Mesendoderm (in vitro differentiated cells): ENCODE data around the gene TAF6L.

Experiments
- DNase-seq: peaks from one replicate; pipeline ENCODE4 v3.0.0; 2013
- H2AK5ac ChIP-seq: 2 replicates; pipeline ENCODE4 v1.6.1; 2013; ENCODE audit warnings: low read length, inconsistent platforms
- H2BK120ac ChIP-seq: 2 replicates; pipeline ENCODE4 v1.6.1; 2013; ENCODE audit warnings: low read depth, mild to moderate bottlenecking, low read length, moderate library complexity, mixed read lengths
- H2BK15ac ChIP-seq: replicated peaks from 2 replicates; pipeline ENCODE4 v1.6.1; 2013; ENCODE audit warnings: low read depth, mild to moderate bottlenecking, moderate library complexity
- H2BK5ac ChIP-seq: 2 replicates; pipeline ENCODE4 v1.6.1; 2013; ENCODE audit warnings: low read length, inconsistent platforms
- H3K18ac ChIP-seq: 2 replicates; pipeline ENCODE4 v1.6.1; 2013; ENCODE audit warnings: mild to moderate bottlenecking, low read length, mixed read lengths
- H3K23ac ChIP-seq: one replicate; pipeline ENCODE4 v1.6.1; 2013; ENCODE audit warnings: low read length
- H3K27ac ChIP-seq: 2 replicates; pipeline ENCODE4 v1.5.1; 2013; ENCODE audit warnings: low read depth, mild to moderate bottlenecking, inconsistent platforms, low read length, moderate library complexity
- H3K27me3 ChIP-seq: 2 replicates; pipeline ENCODE4 v1.6.1; 2013; ENCODE audit warnings: low read length, control low read depth, mild to moderate bottlenecking, inconsistent platforms; ENCODE audit not compliant: insufficient read depth, poor library complexity
- H3K36me3 ChIP-seq: 2 replicates; pipeline ENCODE4 v1.6.1; 2013; ENCODE audit warnings: low read length, inconsistent platforms; ENCODE audit not compliant: control insufficient read depth, insufficient read depth
- H3K4ac ChIP-seq: one replicate; pipeline ENCODE4 v1.6.1; 2013; ENCODE audit warnings: low read depth, mild to moderate bottlenecking, low read length, moderate library complexity
- H3K4me1 ChIP-seq: 2 replicates; pipeline ENCODE4 v1.6.1; 2013; ENCODE audit warnings: low read depth, low read length, inconsistent platforms; ENCODE audit not compliant: control insufficient read depth
- H3K4me2 ChIP-seq: 2 replicates; pipeline ENCODE4 v1.6.1; 2013; ENCODE audit warnings: low read length
- H3K4me3 ChIP-seq: 2 replicates; pipeline ENCODE4 v1.5.1; 2013; ENCODE audit warnings: mild to moderate bottlenecking, low read length
- H3K56ac ChIP-seq: one replicate; pipeline ENCODE4 v1.6.1; 2013; ENCODE audit warnings: low read length
- H3K79me1 ChIP-seq: 2 replicates; pipeline ENCODE4 v1.6.1; 2013; ENCODE audit warnings: low read length, inconsistent platforms
- H3K79me2 ChIP-seq: 2 replicates; pipeline ENCODE4 v1.6.1; 2013; ENCODE audit warnings: mild to moderate bottlenecking, low read length; ENCODE audit not compliant: control insufficient read depth, insufficient read depth
- H3K9ac ChIP-seq: 2 replicates; pipeline ENCODE4 v1.6.1; 2013; ENCODE audit warnings: low read length, inconsistent platforms
- H4K5ac ChIP-seq: one replicate; pipeline ENCODE4 v1.6.1; 2013; ENCODE audit warnings: low read length
- H4K8ac ChIP-seq: one replicate; pipeline ENCODE4 v1.6.1; 2013; ENCODE audit warnings: low read depth, mild to moderate bottlenecking, control low read depth, low read length, moderate library complexity
- WGBS: extraction: QIAGEN DNeasy Blood & Tissue Kit; methylation state at CpG from one replicate; pipeline ENCODE4 v1.1.7; 2013; ENCODE audit warnings: low lambda C conversion rate, missing lambda C conversion rate; ENCODE audit not compliant: insufficient coverage; ENCODE audit errors: extremely low coverage; 5-methylcytosine and 5-hydroxymethylcytosine counted together

Gene TAF6L

DNA sequence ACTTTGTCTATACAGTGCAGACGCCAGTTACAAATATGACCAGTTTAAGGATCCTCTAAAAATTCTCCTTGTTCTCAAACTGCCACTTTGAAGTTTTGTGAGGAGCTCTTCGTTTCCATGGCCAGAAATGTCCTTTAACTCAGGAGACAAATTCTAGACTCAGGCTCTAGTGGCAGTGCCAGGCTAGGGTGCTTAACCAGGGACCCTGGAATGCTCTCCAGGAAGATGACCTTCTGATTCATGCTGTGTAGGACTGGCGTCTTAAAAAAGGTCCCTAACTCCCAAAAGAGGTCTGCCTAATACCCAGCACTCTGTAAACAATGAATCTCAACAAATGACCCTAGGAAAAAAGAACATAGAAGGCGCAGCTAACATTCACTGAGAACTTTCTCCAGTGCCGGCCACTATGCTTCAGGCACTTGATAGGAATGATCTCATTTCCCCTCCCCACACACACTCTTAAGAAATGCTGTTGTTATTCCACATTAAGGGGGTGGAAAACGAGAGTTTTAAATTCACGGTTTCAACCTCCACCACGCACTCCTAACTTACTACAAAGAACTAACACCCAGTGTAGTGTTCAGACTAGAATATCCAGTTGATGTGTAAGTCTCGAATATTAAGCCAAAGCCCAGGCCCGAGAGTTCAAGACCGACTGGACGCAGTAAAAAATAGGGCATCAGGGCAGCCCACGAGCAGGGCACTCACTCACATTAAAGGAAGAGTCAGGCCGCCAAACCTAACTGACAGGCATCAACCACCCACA lies 33.3 kb downstream of the TAF6L start:
- peak overlapping the region; percentile 48 for H3K4me2 ChIP-seq
- H3K27ac ChIP-seq, result peak overlapping the region; percentile 31
- no peaks in the 10 kb centered on the region for H3K27me3 ChIP-seq
- no peak overlapping the region for H4K5ac ChIP-seq
- H3K79me2 ChIP-seq, result peaks cover 18% of the 10 kb centered on the region
- DNase-seq, result peak; percentile 41
- peaks cover 12% of the 10 kb centered on the region for H3K79me1 ChIP-seq
- H3K9ac ChIP-seq, result peak overlapping the region; percentile 90
- no peak overlapping the region for H2BK120ac ChIP-seq
- H3K4ac ChIP-seq, result no peak overlapping the region
- H2AK5ac ChIP-seq, result no peak overlapping the region
- H3K23ac ChIP-seq, result no peak overlapping the region
- H3K4me1 ChIP-seq, result peaks cover 9% of the 10 kb centered on the region
- H3K36me3 ChIP-seq, result peaks cover 15% of the 10 kb centered on the region
- WGBS, result no CpG with 5 or more reads among the region's 14 CpGs
- no peak overlapping the region for H2BK15ac ChIP-seq
- H3K18ac ChIP-seq, result no peak overlapping the region
- peak overlapping the region; percentile 83 for H3K56ac ChIP-seq
- H3K4me3 ChIP-seq, result peak overlapping the region; percentile 83
- H2BK5ac ChIP-seq, result no peak overlapping the region
- no peak overlapping the region for H4K8ac ChIP-seq

GRCh38 chr11:62805076-62805892 lies 34.1 kb downstream of the TAF6L start, which contains the start of gene NXF1:
NXF1 (minus strand) TSS chr11:62805440; CDS start chr11:62805356, 84 bp downstream.
- Histone ChIP-seq H2BK5ac (no peak within 1 kb of the TSS), H3K4ac (no peak within 1 kb of the TSS), H3K36me3 (peaks cover 9% of the 10 kb centered on the region), H4K8ac (no peak within 1 kb of the TSS), H3K27me3 (no peaks in the 10 kb centered on the region), H3K18ac (no peak within 1 kb of the TSS), H2AK5ac (no peak within 1 kb of the TSS), H2BK15ac (no peak within 1 kb of the TSS), H3K79me2 (peaks cover 18% of the 10 kb centered on the region), H3K56ac (peak within 1 kb of the TSS; percentile 94), H3K23ac (no peak within 1 kb of the TSS), H3K4me1 (peaks cover 9% of the 10 kb centered on the region), H2BK120ac (no peak within 1 kb of the TSS), H3K27ac (peak within 1 kb of the TSS; percentile 88), H3K4me3 (peak within 1 kb of the TSS; percentile 83), H4K5ac (no peak within 1 kb of the TSS), H3K9ac (peak within 1 kb of the TSS; percentile 90), H3K79me1 (peaks cover 12% of the 10 kb centered on the region), H3K4me2 (peak within 1 kb of the TSS; percentile 77)
- peak; percentile 96 for DNase-seq
- WGBS, result no CpG with 5 or more reads among the region's 77 CpGs

DNA sequence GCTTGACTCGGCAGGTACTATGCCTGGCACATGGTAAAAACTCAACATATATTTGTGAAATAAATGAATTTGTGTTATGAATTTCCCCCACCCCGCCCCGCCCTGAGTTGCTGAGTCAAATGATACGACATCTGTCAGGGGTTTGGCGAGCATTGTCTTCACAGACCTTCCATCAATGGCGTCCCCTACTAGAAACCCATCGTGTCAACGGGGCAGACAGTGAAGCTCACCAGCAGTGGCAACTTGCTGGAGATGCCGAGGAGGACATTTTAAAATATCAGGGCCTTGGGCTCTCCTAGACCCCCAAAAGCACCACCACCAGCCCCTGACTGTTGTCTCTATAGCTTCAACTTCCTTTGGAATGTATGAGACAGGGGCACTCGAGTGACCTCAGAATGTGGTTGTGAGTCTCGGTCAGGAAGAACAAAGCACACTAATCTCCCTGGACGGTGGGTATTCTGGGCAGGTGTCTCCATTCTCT lies 34.8 kb downstream of the TAF6L start:
- no peak overlapping the region for H2BK120ac ChIP-seq
- H4K5ac ChIP-seq, result no peak overlapping the region
- H3K56ac ChIP-seq, result peak overlapping the region; percentile 94
- peak overlapping the region; percentile 71 for H3K4me3 ChIP-seq
- H2BK5ac ChIP-seq, result no peak overlapping the region
- no CpG with 5 or more reads among the region's 12 CpGs for whole genome bisulfite sequencing
- no peak overlapping the region for H3K23ac ChIP-seq
- no peak overlapping the region for H2BK15ac ChIP-seq
- peaks cover 12% of the 10 kb centered on the region for H3K79me1 ChIP-seq
- H3K4me2 ChIP-seq, result peak overlapping the region; percentile 77
- H3K79me2 ChIP-seq, result peaks cover 18% of the 10 kb centered on the region
- H3K4me1 ChIP-seq, result peaks cover 9% of the 10 kb centered on the region
- peak overlapping the region; percentile 89 for H3K9ac ChIP-seq
- no peak overlapping the region for H2AK5ac ChIP-seq
- no peak overlapping the region for H3K18ac ChIP-seq
- no peaks in the 10 kb centered on the region for H3K27me3 ChIP-seq
- H3K27ac ChIP-seq, result peak overlapping the region; percentile 88
- no peak overlapping the region for H3K4ac ChIP-seq
- no peak overlapping the region for H4K8ac ChIP-seq
- peaks cover 8% of the 10 kb centered on the region for H3K36me3 ChIP-seq
- peak; percentile 57 for DNase-seq

DNA sequence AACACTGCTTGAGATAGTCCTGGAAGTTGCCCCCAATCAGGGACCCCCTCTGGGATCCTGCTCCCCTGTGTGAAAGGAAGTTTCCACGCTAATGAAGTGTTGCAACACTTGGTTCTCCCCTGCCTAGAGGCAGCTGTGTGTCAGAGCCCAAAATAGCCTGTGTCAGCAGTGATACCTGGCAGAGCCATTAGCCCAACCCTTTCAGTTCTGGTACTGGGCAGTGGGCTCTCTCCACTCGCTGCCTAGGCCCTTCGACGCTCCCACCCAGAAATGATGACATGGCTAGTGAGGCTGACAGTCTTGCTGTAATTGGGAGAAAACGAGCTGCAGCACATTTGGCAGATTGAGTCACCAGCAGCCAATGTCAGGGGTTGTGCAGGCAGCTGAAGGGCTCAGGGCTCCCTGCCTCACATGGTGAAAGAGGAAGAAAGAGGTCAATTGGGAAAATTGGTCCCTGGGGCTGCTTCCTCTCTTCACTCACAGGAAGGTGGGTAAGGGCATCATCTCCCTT lies 35.5 kb downstream of the TAF6L start:
- Histone ChIP-seq H4K5ac (no peak overlapping the region), H2BK120ac (no peak overlapping the region), H4K8ac (no peak overlapping the region), H3K36me3 (peaks cover 2% of the 10 kb centered on the region), H3K4ac (no peak overlapping the region), H3K4me2 (no peak overlapping the region), H3K23ac (no peak overlapping the region), H3K9ac (no peak overlapping the region), H3K4me1 (peaks cover 9% of the 10 kb centered on the region), H3K18ac (no peak overlapping the region), H3K79me2 (peaks cover 18% of the 10 kb centered on the region), H2BK5ac (no peak overlapping the region), H2BK15ac (no peak overlapping the region), H3K4me3 (no peak overlapping the region), H3K79me1 (peaks cover 12% of the 10 kb centered on the region), H2AK5ac (no peak overlapping the region), H3K27ac (no peak overlapping the region), H3K27me3 (no peaks in the 10 kb centered on the region), H3K56ac (no peak overlapping the region)
- no CpG with 5 or more reads among the region's 5 CpGs for WGBS
- DNase-seq, result peak; percentile 67

DNA sequence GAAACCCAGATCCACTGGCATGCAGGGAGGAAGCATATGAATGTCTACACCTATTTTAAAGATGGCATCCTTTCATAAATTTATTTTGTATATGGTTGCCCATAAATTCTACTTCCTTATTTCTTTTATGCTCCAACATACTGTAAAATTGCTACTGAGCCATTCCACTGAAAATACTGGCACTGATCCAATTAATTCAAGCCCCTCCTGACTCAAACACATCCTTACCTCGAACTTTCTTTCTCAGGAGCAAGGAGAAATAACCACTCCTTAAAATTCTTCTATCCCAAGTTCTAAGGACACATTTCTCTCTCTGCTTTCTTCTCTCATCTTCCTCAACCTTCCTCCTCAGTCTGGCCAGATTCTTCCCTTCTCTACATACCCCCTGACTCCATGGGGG lies 39.6 kb downstream of the TAF6L start:
- no peak for DNase-seq
- no peaks in the 10 kb centered on the region for H3K36me3 ChIP-seq
- H3K27ac ChIP-seq, result no peak overlapping the region

More for the DNA sequence above, 39.6 kb downstream of the TAF6L start:
- no peak overlapping the region for H3K9ac ChIP-seq
- H3K79me1 ChIP-seq, result no peaks in the 10 kb centered on the region
- no peak overlapping the region for H2BK15ac ChIP-seq
- no peak overlapping the region for H3K23ac ChIP-seq
- H3K4me3 ChIP-seq, result no peak overlapping the region
- no peak overlapping the region for H3K4me2 ChIP-seq
- H2AK5ac ChIP-seq, result no peak overlapping the region
- H2BK120ac ChIP-seq, result no peak overlapping the region
- no peak overlapping the region for H2BK5ac ChIP-seq
- no peak overlapping the region for H4K5ac ChIP-seq
- no peaks in the 10 kb centered on the region for H3K27me3 ChIP-seq
- H3K56ac ChIP-seq, result no peak overlapping the region
- no CpG with 5 or more reads among the region's 1 CpG for WGBS
- no peak overlapping the region for H3K18ac ChIP-seq
- peaks cover 6% of the 10 kb centered on the region for H3K4me1 ChIP-seq
- H4K8ac ChIP-seq, result no peak overlapping the region
- no peaks in the 10 kb centered on the region for H3K79me2 ChIP-seq
- H3K4ac ChIP-seq, result no peak overlapping the region
